Suprapubic skin (tissue), 4 donors: ENCODE data around the gene UBE2L6. TPM values are rescaled to one million over a fixed set of nuclear protein-coding genes. Genes with fewer than 3 reads are reported as not detected.

Source experiments
- DNase-seq, 2 donors: peaks; one replicate each; pipeline ENCODE4 v3.0.0-alpha.2; 2019; ENCODE audit warnings: low spot score in 2 of 2
- H3K27ac ChIP-seq: fragments of 200-600 bp; sonication (generic); one replicate; pipeline ENCODE4 v1.5.1; 2019
- H3K27me3 ChIP-seq: fragments of 200-600 bp; sonication (generic); one replicate; pipeline ENCODE4 v1.5.1; 2019
- H3K36me3 ChIP-seq: fragments of 200-600 bp; sonication (generic); one replicate; pipeline ENCODE4 v1.5.1; 2019
- H3K4me1 ChIP-seq: fragments of 200-600 bp; sonication (generic); one replicate; pipeline ENCODE4 v1.5.1; 2019
- H3K4me3 ChIP-seq: fragments of 200-600 bp; sonication (generic); one replicate; pipeline ENCODE4 v1.5.1; 2019; ENCODE audit warnings: mild to moderate bottlenecking
- H3K9me3 ChIP-seq: fragments of 200-600 bp; sonication (generic); one replicate; pipeline ENCODE4 v1.5.1; 2019
- CTCF ChIP-seq, 2 donors: fragments of 200-600 bp in 1 of 2; fragments of 450-650 bp in 1 of 2; sonication (generic) in 1 of 2; IDR thresholded peaks; one replicate each; pipeline ENCODE4 v1.5.1; 2016 to 2019; ENCODE audit warnings: antibody characterized with exemption in 2 of 2, mild to moderate bottlenecking in 1 of 2, moderate library complexity in 1 of 2
- EP300 ChIP-seq: sonication (generic); formaldehyde crosslinking; IDR thresholded peaks from one replicate; pipeline ENCODE4 v1.6.1; 2017; ENCODE audit warnings: antibody characterized with exemption
- POLR2A ChIP-seq, 2 donors: fragments of 450-650 bp; IDR thresholded peaks; one replicate each; pipeline ENCODE4 v1.6.1; 2017; ENCODE audit warnings: antibody characterized with exemption in 2 of 2, mild to moderate bottlenecking in 2 of 2, moderate library complexity in 2 of 2
- POLR2AphosphoS5 ChIP-seq, 3 donors: sonication (generic); formaldehyde crosslinking; IDR thresholded peaks; one replicate each; pipeline ENCODE4 v1.6.1; 2017; ENCODE audit warnings: antibody characterized with exemption in 3 of 3
- WGBS: methylation state at CpG from one replicate; pipeline ENCODE4 v1.1.5; 2018; 5-methylcytosine and 5-hydroxymethylcytosine counted together
- total RNA-seq, 4 donors: library from RNA; depleted of rRNA; stranded (reverse); fragments of >200 nt; gene quantifications; one replicate each; pipeline ENCODE4 v1.1.0, GENCODE V29; 2016

The UBE2L6 gene
- total RNA-seq, 4 donors from 2014 or later: 14.2 to 32.4 (median 25.5) TPM

- 5% methylated on average over 14 of the region's 15 CpGs for WGBS
- H3K4me1 ChIP-seq: peaks cover 40% of the 10 kb centered on the region
- TF ChIP-seq POLR2AphosphoS5 (IDR thresholded peaks at IDR 0.05) (no peak), EP300 (no peak), POLR2A (IDR thresholded peaks at IDR 0.05) (no peak)
- H3K27ac ChIP-seq: peak overlapping the region; percentile 73
- no peak for DNase-seq
- H3K9me3 ChIP-seq: no peaks in the 10 kb centered on the region
- H3K36me3 ChIP-seq: no peaks in the 10 kb centered on the region
- H3K27me3 ChIP-seq: no peaks in the 10 kb centered on the region
- peak overlapping the region; percentile 96 for H3K4me3 ChIP-seq
Observed at GRCh38 chr11:57566905-57567514, 462 bp downstream of the UBE2L6 start.

GRCh38 chr11:57566005-57566904 is 1.2 kb downstream of the UBE2L6 start:
- no peaks in the 10 kb centered on the region for H3K27me3 ChIP-seq
- WGBS: 30% methylated on average over 4 of the region's 4 CpGs
- H3K4me1 ChIP-seq: peaks cover 40% of the 10 kb centered on the region
- no peak for TF ChIP-seq EP300
- no peak for TF ChIP-seq CTCF (IDR thresholded peaks at IDR 0.05)
- no peak for TF ChIP-seq POLR2A (IDR thresholded peaks at IDR 0.05)
- no peak for TF ChIP-seq POLR2AphosphoS5 (IDR thresholded peaks at IDR 0.05)
- H3K9me3 ChIP-seq: no peaks in the 10 kb centered on the region
- DNase-seq: no peak
- no peaks in the 10 kb centered on the region for H3K36me3 ChIP-seq
- peak overlapping the region; percentile 96 for H3K4me3 ChIP-seq
- peak overlapping the region; percentile 73 for H3K27ac ChIP-seq

- TF ChIP-seq POLR2AphosphoS5 (IDR thresholded peaks at IDR 0.05) (no peak), CTCF (IDR thresholded peaks at IDR 0.05) (no peak), EP300 (no peak), POLR2A (IDR thresholded peaks at IDR 0.05) (no peak)
- peaks cover 22% of the 10 kb centered on the region for H3K4me1 ChIP-seq
- H3K36me3 ChIP-seq: peaks cover 18% of the 10 kb centered on the region
- no peak for DNase-seq
- 43% methylated on average over 4 of the region's 4 CpGs for WGBS
- H3K9me3 ChIP-seq: no peaks in the 10 kb centered on the region
- no peaks in the 10 kb centered on the region for H3K27me3 ChIP-seq
- H3K27ac ChIP-seq: no peak overlapping the region
- H3K4me3 ChIP-seq: no peak overlapping the region
Observed at GRCh38 chr11:57562596-57562995, 4.9 kb downstream of the UBE2L6 start.

- H3K4me3 ChIP-seq: no peak overlapping the region
- DNase-seq: no peak
- no peaks in the 10 kb centered on the region for H3K9me3 ChIP-seq
- no peaks in the 10 kb centered on the region for H3K27me3 ChIP-seq
- no peak overlapping the region for H3K27ac ChIP-seq
- peaks cover 5% of the 10 kb centered on the region for H3K4me1 ChIP-seq
- TF ChIP-seq CTCF (IDR thresholded peaks at IDR 0.05): no peak
- TF ChIP-seq POLR2AphosphoS5 (IDR thresholded peaks at IDR 0.05): no peak
- no peak for TF ChIP-seq EP300
- TF ChIP-seq POLR2A (IDR thresholded peaks at IDR 0.05): no peak
- 100% methylated on average over 2 of the region's 4 CpGs for WGBS
- peaks cover 40% of the 10 kb centered on the region for H3K36me3 ChIP-seq
Observed at GRCh38 chr11:57560146-57560545, 7.3 kb downstream of the UBE2L6 start.

GRCh38 chr11:57556041-57556440 is 11.4 kb downstream of the UBE2L6 start:
- H3K36me3 ChIP-seq: peaks cover 82% of the 10 kb centered on the region
- TF ChIP-seq POLR2A (IDR thresholded peaks at IDR 0.05) (no peak), POLR2AphosphoS5 (IDR thresholded peaks at IDR 0.05) (no peak), CTCF (IDR thresholded peaks at IDR 0.05) (no peak), EP300 (no peak)
- WGBS: 82% methylated on average over 8 of the region's 8 CpGs
- no peaks in the 10 kb centered on the region for H3K9me3 ChIP-seq
- no peaks in the 10 kb centered on the region for H3K27me3 ChIP-seq
- no peaks in the 10 kb centered on the region for H3K4me1 ChIP-seq
- no peak overlapping the region for H3K4me3 ChIP-seq
- no peak overlapping the region for H3K27ac ChIP-seq
- no peak for DNase-seq
